Adipocyte (in vitro differentiated cells): ENCODE data around the gene NRBF2.

Source experiments
- DNase-seq: peaks from one replicate; pipeline ENCODE4 v3.0.0-alpha.2; 2015; ENCODE audit warnings: low read depth
- H3K27me3 ChIP-seq: replicated peaks from 2 replicates; pipeline ENCODE4 v1.7.0; 2013; ENCODE audit warnings: mild to moderate bottlenecking, low read length, moderate library complexity; ENCODE audit not compliant: control insufficient read depth, insufficient read depth
- H3K36me3 ChIP-seq: 2 replicates; pipeline ENCODE4 v1.7.0; 2013; ENCODE audit warnings: low read length, mild to moderate bottlenecking, moderate library complexity; ENCODE audit not compliant: control insufficient read depth, insufficient read depth, severe bottlenecking
- H3K4me1 ChIP-seq: 2 replicates; pipeline ENCODE4 v1.7.0; 2013; ENCODE audit warnings: mild to moderate bottlenecking, low read length, moderate library complexity; ENCODE audit not compliant: control insufficient read depth, insufficient read depth
- H3K4me3 ChIP-seq: 2 replicates; pipeline ENCODE4 v1.7.0; 2013; ENCODE audit warnings: mild to moderate bottlenecking, low read length, moderate library complexity
- H3K9ac ChIP-seq: 2 replicates; pipeline ENCODE4 v1.7.0; 2013; ENCODE audit warnings: mild to moderate bottlenecking, low read length, moderate library complexity
- H3K9me3 ChIP-seq: 2 replicates; pipeline ENCODE4 v1.7.0; 2013; ENCODE audit warnings: mild to moderate bottlenecking, low read length, moderate library complexity; ENCODE audit not compliant: control insufficient read depth

NRBF2 gene

DNA sequence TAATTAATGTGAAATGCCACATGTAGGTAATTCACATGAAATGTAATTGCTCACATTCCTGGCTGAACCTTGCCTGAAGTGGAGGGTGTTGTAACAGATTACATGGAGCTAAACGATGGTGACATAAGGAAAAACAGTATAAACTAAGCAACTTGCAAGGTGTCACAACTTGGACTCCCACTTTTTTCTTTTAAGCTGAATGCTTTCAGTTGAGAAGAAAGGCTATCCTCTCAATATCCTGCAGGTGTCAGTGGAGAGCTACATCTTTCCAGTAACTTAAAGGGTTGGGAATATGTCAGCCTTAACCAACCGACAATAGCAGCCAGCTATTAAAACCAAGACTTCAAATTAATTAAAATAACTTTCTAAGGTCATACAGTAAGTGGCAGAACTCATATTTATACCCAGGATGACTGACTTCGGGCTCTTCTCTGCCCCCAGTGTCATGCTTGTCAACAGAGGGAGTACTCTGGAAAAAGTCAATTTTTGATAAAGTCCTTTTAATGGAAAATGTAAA lies 33.7 kb downstream of the NRBF2 start:
- no peaks in the 10 kb centered on the region for H3K27me3 ChIP-seq
- peak; percentile 89 for DNase-seq
- no peaks in the 10 kb centered on the region for H3K9me3 ChIP-seq
- peaks cover 53% of the 10 kb centered on the region for H3K36me3 ChIP-seq
- no peak overlapping the region for H3K4me3 ChIP-seq
- H3K4me1 ChIP-seq: peaks cover 37% of the 10 kb centered on the region
- no peak overlapping the region for H3K9ac ChIP-seq

DNA sequence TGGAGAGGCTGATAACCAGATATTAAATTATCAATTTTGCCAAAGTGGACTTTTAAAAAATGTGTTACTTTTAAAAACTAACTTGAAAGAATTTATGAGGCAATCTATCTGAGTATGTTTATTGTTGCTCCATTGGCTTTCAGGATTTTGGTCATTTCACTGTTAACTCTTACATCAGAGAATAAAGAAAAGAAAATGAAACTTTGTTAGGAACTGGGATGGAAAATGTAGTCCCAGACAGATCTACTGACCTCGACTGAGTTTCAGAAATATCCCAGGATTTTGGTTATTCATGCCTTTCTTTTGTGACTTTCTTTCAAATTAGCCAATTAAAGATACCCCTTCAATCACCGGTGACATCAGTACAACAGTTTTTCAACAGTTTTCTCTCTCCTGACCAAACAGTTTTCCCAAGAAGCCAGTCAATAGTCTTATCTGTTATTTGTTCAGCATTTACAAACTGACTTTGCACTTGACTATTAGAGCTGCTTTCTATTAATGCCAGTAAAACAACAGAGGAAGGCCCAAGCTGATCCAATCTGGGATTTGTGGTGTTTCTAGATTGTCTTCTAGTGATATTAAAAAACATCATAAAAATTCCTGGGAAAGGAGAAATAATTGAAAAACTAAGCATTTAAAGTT lies 35.8 kb downstream of the NRBF2 start:
- peak; percentile 32 for DNase-seq
- Histone ChIP-seq H3K9ac (peak overlapping the region; percentile 5), H3K36me3 (peaks cover 66% of the 10 kb centered on the region)

DNA sequence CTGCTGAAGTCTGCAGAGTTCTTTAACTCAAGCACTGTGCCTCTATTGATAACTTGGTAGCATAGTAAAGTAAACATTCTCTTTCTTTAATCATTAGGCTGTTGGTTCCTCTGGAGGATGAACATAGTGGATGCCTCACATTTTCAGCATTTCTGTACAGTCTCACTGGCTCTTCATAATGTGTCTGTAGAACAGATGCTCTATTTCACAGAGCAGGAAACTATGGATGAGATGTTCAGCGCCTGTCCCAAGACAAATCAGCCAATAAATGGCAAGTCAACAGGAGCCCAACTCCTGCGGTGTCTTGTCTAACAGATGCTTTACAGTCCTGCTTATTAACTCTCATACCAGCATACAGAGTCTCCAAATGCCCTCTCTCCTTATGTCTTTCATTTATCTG lies 36.5 kb downstream of the NRBF2 start:
- Histone ChIP-seq H3K9me3 (no peaks in the 10 kb centered on the region), H3K4me3 (no peak overlapping the region), H3K9ac (no peak overlapping the region), H3K36me3 (peaks cover 70% of the 10 kb centered on the region), H3K4me1 (peaks cover 30% of the 10 kb centered on the region), H3K27me3 (no peaks in the 10 kb centered on the region)
- no peak for DNase-seq

More for the DNA sequence above, 35.8 kb downstream of the NRBF2 start:
- no peaks in the 10 kb centered on the region for H3K9me3 ChIP-seq
- H3K4me1 ChIP-seq: peaks cover 34% of the 10 kb centered on the region
- no peaks in the 10 kb centered on the region for H3K27me3 ChIP-seq
- H3K4me3 ChIP-seq: no peak overlapping the region

DNA sequence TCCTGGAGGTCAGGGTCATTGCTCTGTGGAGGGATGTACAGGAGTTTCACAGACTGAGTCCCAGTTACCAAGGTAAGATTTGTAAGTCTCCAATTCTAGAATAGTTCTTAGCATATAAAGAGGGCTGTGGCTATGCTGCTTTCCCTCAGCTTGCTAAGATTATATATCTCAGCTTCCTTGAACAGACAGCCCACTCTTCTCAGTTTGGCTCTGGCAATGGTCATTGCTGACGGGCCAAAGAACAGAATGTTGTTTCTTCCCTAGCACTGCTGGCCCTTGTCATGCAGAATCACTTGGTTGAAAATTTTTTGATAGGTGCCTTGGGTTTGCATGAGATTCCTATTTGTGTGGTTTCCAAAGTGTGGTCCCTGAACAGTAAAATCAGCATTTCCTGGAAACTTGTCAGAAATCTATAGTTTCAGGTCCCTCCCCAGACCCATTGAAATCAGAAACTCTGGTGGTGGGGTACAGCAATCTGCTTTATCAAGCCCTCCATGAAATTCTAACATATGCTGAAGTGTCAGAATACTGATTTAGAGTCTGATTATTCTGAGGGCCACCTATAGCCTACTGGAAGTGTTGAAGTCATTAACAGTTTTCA lies 38.2 kb downstream of the NRBF2 start:
- Histone ChIP-seq H3K9me3 (no peaks in the 10 kb centered on the region), H3K36me3 (peaks cover 75% of the 10 kb centered on the region)
- DNase-seq: no peak

DNA sequence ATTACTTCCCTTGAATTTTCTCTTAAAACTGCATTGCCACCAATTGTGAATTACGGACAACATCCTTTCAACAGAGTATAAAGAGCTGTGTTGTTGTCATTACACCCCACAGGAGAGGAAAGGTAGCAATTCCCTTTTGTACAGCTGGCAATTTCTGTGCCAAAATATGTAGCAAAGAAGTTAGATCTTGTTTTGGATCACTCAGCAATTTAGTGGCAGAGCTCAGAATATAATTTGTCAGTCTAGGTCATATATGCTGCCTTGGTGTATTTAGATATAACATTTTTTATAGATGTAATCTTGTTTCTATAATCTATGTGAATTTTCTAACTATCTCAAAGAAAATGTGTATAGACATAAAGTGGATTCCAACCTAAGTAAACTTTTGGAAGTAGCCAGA lies 38.8 kb downstream of the NRBF2 start:
- Histone ChIP-seq H3K27me3 (no peaks in the 10 kb centered on the region), H3K4me3 (no peak overlapping the region), H3K9ac (no peak overlapping the region), H3K9me3 (no peaks in the 10 kb centered on the region), H3K36me3 (peaks cover 81% of the 10 kb centered on the region), H3K4me1 (peaks cover 29% of the 10 kb centered on the region)
- DNase-seq: no peak

More for the DNA sequence above, 38.2 kb downstream of the NRBF2 start:
- Histone ChIP-seq H3K4me1 (peaks cover 30% of the 10 kb centered on the region), H3K27me3 (no peaks in the 10 kb centered on the region), H3K9ac (no peak overlapping the region), H3K4me3 (no peak overlapping the region)

DNA sequence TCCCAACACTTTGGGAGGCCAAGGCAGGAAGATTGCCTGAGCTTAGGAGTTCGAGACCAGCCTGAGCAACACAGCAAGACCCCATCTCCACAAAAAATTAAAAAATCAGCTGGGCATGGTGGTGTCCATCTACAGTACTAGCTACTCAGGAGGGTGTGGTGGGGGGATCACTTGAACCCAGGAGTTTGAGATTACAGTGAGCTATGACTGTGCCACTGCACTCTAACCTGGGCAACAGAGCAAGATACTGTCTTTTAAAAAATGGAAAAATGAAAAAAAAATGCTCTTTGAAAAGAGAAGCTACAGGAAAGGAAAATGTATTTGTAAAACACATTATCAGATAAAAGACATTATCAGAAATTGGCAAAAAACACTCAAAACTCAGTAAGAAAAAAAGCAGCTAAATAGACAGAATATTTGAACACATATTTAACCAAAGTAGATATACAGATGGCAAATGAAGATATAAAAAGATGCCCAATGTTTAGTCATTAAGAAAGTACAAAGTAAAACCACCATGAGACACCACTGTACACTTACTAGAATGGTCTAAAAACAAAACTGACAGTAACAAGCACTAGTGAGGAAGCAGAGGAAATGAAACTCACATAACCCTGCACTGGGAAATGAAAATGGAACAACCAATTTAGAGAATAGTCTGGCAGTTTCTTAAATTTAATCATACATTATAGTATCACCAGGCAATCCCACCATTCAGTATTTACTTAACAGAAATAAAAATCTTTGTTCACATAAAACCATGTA lies 40.5 kb downstream of the NRBF2 start:
- Histone ChIP-seq H3K9ac (no peak overlapping the region), H3K36me3 (peaks cover 80% of the 10 kb centered on the region), H3K9me3 (no peaks in the 10 kb centered on the region), H3K4me3 (no peak overlapping the region), H3K4me1 (peaks cover 18% of the 10 kb centered on the region), H3K27me3 (no peaks in the 10 kb centered on the region)
- no peak for DNase-seq

DNA sequence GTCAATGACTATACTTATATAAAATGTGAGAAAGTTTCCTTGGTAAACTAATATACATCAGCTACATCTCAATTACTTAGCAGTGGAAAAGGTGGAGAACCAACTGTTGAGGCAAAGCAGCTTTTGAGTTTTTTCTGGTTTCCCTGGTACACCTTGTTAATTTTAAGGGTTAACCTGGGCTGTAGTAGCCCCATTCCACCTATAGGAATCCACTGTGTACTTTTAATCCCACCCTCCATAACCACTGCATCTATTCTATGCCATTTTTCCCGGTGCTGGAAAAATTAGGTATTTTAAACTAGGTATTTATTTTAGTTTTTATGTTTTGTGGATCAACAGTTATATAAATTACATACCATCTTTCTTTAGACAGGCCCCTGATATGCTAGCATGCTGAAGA lies 42.4 kb downstream of the NRBF2 start:
- H3K27me3 ChIP-seq: no peaks in the 10 kb centered on the region
- peaks cover 4% of the 10 kb centered on the region for H3K4me1 ChIP-seq
- no peaks in the 10 kb centered on the region for H3K9me3 ChIP-seq
- no peak overlapping the region for H3K4me3 ChIP-seq
- no peak overlapping the region for H3K9ac ChIP-seq
- DNase-seq: no peak
- H3K36me3 ChIP-seq: peaks cover 70% of the 10 kb centered on the region

DNA sequence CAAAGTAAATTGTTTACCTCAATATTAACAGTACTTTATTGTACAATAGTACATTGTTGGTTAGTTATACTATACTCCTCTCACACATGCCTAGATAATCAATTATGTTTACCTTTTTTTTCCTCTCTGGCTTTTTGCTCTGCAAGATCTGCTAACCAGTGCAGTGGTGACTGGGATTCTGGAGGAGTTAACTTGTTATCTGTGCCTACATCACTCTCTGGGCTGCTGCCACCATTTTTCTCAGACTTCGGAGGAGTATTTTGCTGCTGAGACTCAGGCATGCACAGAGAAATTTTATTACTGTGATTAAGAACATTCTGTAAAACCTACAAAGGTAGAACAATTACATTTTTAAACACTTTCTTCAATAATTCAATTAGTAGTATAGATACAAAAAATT lies 59.7 kb downstream of the NRBF2 start:
- no peak for DNase-seq
- no peaks in the 10 kb centered on the region for H3K27me3 ChIP-seq
- no peaks in the 10 kb centered on the region for H3K9me3 ChIP-seq
- H3K9ac ChIP-seq: no peak overlapping the region
- no peak overlapping the region for H3K4me3 ChIP-seq
- peaks cover 74% of the 10 kb centered on the region for H3K36me3 ChIP-seq
- H3K4me1 ChIP-seq: peaks cover 14% of the 10 kb centered on the region

DNA sequence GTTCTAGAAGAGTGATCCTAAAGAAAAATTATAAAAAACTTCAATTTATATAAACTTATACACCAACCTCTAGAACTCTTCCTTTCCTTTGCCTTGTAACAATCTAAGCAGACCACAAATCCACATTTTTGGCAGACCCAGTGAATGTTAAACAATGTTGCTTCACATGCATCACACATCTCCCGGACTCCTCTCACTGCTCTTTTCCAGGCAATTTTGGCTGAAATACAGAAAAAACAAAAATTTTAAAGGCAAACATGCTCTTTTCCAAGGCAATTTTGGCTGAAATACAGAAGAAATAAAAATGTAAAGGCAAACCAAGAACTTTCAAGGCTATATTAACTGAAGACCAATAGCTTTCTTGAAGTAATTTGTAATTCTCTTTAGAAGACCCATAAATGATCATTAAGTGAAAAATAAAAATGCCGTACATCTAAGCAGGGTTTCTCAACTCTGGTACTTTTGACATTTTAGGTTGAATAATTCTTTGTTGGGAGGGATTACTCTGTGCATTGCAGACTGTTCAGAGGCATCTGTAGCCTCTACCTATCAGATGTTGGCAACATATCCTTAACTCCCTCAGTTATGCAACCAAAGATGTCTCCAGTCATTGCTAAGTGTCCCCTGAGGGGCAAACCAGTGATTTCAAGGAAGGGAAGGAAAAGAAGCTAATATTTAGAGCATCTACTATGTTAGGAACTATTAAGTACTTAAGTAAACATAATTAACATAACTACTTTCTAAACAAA lies 64.4 kb downstream of the NRBF2 start:
- peaks cover 19% of the 10 kb centered on the region for H3K4me1 ChIP-seq
- peaks cover 45% of the 10 kb centered on the region for H3K36me3 ChIP-seq
- H3K9ac ChIP-seq: no peak overlapping the region
- no peaks in the 10 kb centered on the region for H3K9me3 ChIP-seq
- H3K4me3 ChIP-seq: no peak overlapping the region
- peak; percentile 93 for DNase-seq
- no peaks in the 10 kb centered on the region for H3K27me3 ChIP-seq

DNA sequence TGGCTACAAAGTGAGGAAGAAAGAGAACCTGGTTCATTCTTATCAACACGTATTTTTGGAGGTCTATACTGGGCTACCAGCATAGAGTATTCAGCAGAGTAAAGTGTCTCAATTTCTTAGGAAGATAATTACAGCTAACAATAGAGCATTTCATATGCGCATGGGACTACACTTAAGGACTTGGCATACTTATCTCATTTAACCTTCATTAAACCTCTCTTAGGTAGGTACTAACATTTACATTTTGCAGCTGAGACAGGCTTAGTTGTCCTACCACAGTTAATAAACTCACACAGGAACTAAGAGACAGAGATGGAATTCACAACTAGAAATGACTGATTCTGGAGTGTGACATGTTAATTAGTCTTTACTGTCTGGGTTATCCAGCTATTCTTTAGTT lies 66.6 kb downstream of the NRBF2 start:
- no peak for DNase-seq
- Histone ChIP-seq H3K4me1 (peaks cover 22% of the 10 kb centered on the region), H3K9me3 (no peaks in the 10 kb centered on the region), H3K9ac (no peak overlapping the region), H3K36me3 (peaks cover 35% of the 10 kb centered on the region), H3K27me3 (no peaks in the 10 kb centered on the region), H3K4me3 (no peak overlapping the region)

DNA sequence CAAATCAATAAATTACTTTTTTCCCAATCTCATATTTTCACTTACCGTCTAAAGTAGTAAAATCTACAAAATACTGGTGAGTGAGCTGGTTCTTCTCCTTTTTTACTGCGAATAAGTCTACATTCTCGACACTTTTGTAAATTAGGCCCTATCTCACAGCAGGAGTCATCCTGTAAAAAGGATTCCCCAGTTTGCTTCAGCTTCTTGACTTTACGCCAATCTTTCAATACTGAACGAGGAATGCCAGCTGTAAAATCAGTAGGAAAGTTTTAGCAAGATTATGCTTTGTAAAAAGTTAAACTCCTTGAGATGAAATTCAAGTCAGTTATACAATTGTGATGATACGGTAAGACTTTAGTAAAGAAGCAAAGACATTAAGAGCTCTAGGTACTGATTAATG lies 67.3 kb downstream of the NRBF2 start:
- no peaks in the 10 kb centered on the region for H3K9me3 ChIP-seq
- no peak overlapping the region for H3K4me3 ChIP-seq
- H3K9ac ChIP-seq: no peak overlapping the region
- peaks cover 23% of the 10 kb centered on the region for H3K4me1 ChIP-seq
- no peaks in the 10 kb centered on the region for H3K27me3 ChIP-seq
- no peak for DNase-seq
- H3K36me3 ChIP-seq: peaks cover 31% of the 10 kb centered on the region
